ENCODE measurements around the gene PRUNE2. TPM values are rescaled to one million over a fixed set of nuclear protein-coding genes. Genes with fewer than 3 reads are reported as not detected.
"Not testable (repeated sequence)": the region's sequence is repeated elsewhere in the genome, so short reads cannot be mapped to it uniquely, and the experiment has no call there.

Gene PRUNE2
- total RNA-seq, 3 donors from 2014 or later, result 4.6 to 14.7 (median 12.0) TPM

DNA sequence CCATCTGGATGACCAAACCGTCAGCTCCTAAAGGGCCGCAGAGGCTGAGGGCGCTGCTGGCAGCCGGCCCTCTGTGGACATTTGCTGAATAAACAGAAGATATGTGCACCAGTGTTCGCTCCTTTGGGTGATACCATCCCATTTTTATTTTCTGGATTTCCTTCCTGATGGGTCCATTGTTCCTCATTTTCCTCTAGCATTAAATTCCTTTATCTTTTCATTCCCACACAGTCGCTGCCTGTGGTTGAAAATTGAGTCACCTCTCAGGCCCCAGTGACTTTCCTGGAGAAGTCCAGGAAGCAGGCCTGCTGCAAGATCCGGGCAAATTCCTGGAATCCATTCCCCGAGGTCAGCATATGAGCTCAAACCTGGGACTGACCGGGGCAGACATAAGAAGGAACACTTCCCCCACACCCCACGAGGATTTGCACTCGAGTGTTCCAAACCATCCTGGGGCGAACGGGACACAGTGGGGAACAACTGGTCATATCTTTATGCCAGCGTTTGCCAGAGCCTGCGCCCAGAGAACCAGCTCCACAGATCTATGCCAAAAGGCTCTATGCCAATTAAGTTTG lies 228.3 kb downstream of the PRUNE2 start:
- intact Hi-C loops (cut with DNase I; ENCODE audit: low total_unique reads), result no loop called here
- no peaks in the 10 kb centered on the region for H3K9me3 ChIP-seq
- H3K27me3 ChIP-seq, result no peaks in the 10 kb centered on the region
- no peak for DNase-seq (ENCODE audit: low spot score in 2 of 2)
- TF ChIP-seq POLR2A (IDR thresholded peaks at IDR 0.05) (no peak), POLR2AphosphoS5 (IDR thresholded peaks at IDR 0.05) (no peak)
- TF ChIP-seq, protein P1, sequence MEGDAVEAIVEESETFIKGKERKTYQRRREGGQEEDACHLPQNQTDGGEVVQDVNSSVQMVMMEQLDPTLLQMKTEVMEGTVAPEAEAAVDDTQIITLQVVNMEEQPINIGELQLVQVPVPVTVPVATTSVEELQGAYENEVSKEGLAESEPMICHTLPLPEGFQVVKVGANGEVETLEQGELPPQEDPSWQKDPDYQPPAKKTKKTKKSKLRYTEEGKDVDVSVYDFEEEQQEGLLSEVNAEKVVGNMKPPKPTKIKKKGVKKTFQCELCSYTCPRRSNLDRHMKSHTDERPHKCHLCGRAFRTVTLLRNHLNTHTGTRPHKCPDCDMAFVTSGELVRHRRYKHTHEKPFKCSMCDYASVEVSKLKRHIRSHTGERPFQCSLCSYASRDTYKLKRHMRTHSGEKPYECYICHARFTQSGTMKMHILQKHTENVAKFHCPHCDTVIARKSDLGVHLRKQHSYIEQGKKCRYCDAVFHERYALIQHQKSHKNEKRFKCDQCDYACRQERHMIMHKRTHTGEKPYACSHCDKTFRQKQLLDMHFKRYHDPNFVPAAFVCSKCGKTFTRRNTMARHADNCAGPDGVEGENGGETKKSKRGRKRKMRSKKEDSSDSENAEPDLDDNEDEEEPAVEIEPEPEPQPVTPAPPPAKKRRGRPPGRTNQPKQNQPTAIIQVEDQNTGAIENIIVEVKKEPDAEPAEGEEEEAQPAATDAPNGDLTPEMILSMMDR (IDR thresholded peaks at IDR 0.05), result no peak
- no peaks in the 10 kb centered on the region for H3K36me3 ChIP-seq
- H3K27ac ChIP-seq, result peak overlapping the region in 1 of 2 donors; percentile 55
- no peaks in the 10 kb centered on the region for H3K4me1 ChIP-seq
- no peak overlapping the region for H3K4me3 ChIP-seq

DNA sequence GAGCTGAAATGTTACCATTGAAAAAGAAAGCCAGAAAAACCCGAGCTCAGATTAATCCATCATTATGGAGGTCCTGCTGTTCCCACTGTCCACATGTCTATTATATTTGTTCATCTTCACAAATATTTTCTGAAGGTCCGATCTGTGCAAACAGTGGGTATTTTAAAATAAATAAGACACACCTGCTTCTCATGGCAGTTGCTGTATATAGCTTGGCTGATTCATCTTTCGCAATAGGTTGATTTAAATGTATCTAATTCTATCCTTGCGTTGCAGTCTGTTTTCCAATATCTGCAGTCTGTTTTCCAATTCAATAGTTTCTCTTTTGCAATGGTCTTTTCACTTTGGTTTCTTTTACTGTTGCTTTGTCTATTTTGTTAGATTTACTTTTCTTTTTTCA lies 229.1 kb downstream of the PRUNE2 start:
- no peaks in the 10 kb centered on the region for H3K9me3 ChIP-seq
- H3K4me3 ChIP-seq, result no peak overlapping the region
- no peaks in the 10 kb centered on the region for H3K4me1 ChIP-seq
- H3K27me3 ChIP-seq, result no peaks in the 10 kb centered on the region
- intact Hi-C loops (cut with DNase I; ENCODE audit: low total_unique reads), result no loop called here
- TF ChIP-seq POLR2A (IDR thresholded peaks at IDR 0.05) (no peak), POLR2AphosphoS5 (IDR thresholded peaks at IDR 0.05) (no peak)
- TF ChIP-seq, protein P1 (IDR thresholded peaks at IDR 0.05), result no peak
- DNase-seq (ENCODE audit: low spot score in 2 of 2), result no peak
- H3K27ac ChIP-seq, result peak overlapping the region in 1 of 2 donors; percentile 25
- H3K36me3 ChIP-seq, result no peaks in the 10 kb centered on the region

DNA sequence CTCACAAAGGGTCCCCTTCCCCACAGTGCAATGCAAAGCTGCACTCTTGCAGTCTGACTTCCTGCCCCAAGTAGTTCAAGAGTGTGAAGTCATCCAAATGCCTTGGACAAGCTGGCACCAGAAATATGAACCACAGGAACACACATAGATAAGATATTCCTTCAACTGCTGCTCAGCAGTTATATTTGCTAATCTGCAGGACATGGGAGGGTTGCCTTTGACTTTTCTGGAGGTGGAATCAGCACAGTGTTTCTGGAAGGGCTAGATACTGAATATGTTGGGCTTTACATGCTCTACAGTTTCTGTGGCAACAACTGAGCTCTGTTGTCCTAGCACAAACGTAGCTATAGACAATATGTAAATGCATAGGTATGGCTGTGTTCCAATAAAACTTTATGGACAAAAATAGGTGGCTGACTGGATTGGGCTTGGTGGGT lies 238.4 kb downstream of the PRUNE2 start:
- Histone ChIP-seq H3K27ac (no peak overlapping the region), H3K4me1 (no peaks in the 10 kb centered on the region), H3K36me3 (no peaks in the 10 kb centered on the region), H3K4me3 (no peak overlapping the region), H3K9me3 (no peaks in the 10 kb centered on the region), H3K27me3 (no peaks in the 10 kb centered on the region)
- no peak for DNase-seq (ENCODE audit: low spot score in 2 of 2)
- TF ChIP-seq POLR2A (IDR thresholded peaks at IDR 0.05) (no peak), POLR2AphosphoS5 (IDR thresholded peaks at IDR 0.05) (no peak)
- TF ChIP-seq, protein P1 (IDR thresholded peaks at IDR 0.05), result no peak
- intact Hi-C loops (cut with DNase I; ENCODE audit: low total_unique reads), result no loop called here

DNA sequence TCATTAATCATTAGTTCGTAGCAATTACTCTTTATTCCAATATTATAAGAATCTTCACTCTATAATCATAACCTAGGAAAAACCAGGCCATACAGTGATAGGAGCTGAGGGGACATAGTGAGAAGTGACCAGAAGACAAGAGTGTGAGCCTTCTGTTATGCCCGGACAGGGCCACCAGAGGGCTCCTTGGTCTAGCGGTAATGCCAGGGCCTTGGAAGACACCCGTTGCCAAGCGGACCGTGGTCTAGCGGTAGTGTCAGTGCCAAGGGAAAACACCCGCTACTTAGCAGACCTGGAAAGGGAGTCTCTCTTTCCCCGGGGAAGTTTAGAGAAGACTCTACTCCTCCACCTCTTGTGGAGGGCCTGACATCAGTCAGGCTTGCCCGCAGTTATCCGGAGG lies 239.9 kb downstream of the PRUNE2 start:
- H3K36me3 ChIP-seq; H3K27ac ChIP-seq; H3K4me1 ChIP-seq; H3K9me3 ChIP-seq; DNase-seq (ENCODE audit: low spot score in 2 of 2); H3K4me3 ChIP-seq; intact Hi-C loops (cut with DNase I; ENCODE audit: low total_unique reads); H3K27me3 ChIP-seq: not testable (repeated sequence)
- TF ChIP-seq, protein P1 (IDR thresholded peaks at IDR 0.05), result peak in 1 of 3 donors; percentile 38

DNA sequence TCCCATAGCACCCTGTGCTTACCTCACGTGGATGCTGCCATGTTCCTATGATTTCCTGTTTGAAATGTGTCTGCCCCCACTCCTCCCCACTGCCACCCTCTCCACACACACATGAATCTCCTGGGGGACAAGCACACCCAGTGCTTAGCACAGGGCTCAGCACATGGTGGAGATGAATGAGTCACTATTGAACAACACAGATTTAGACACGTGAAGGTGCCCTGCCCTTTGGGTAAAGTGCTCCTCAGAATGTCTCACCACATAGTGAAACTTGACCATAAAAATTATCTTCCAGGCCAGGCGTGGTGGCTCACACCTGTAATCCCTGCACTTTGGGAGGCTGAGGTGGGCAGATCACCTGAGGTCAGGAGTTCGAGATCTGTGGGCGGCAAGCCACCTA lies 240.5 kb downstream of the PRUNE2 start:
- Histone ChIP-seq H3K27ac (no peak overlapping the region), H3K36me3 (no peaks in the 10 kb centered on the region), H3K9me3 (no peaks in the 10 kb centered on the region), H3K4me3 (no peak overlapping the region), H3K27me3 (no peaks in the 10 kb centered on the region), H3K4me1 (no peaks in the 10 kb centered on the region)
- TF ChIP-seq POLR2AphosphoS5 (IDR thresholded peaks at IDR 0.05) (no peak), POLR2A (IDR thresholded peaks at IDR 0.05) (no peak)
- TF ChIP-seq, protein P1 (IDR thresholded peaks at IDR 0.05), result no peak
- intact Hi-C loops (cut with DNase I; ENCODE audit: low total_unique reads), result no loop called here
- no peak for DNase-seq (ENCODE audit: low spot score in 2 of 2)

Data from breast epithelium (tissue), 4 donors.